HUDEP-2 (cell line): ENCODE results near the gene ANKRD18B.
"Not testable (repeated sequence)": the region's sequence is repeated elsewhere in the genome, so short reads cannot be mapped to it uniquely, and the experiment has no call there.

Source experiments
- DNase-seq, 76 experiments: peaks; one replicate each; lab custom pipeline; 2025; ENCODE audit not compliant: unreplicated experiment in 76 of 76; lab: John Stamatoyannopoulos, UW

Gene ANKRD18B

GRCh38 chr9:33528069-33528468 is 4.0 kb downstream of the ANKRD18B start:
- not testable (repeated sequence) for DNase-seq

- not testable (repeated sequence) for DNase-seq
Measured at GRCh38 chr9:33533958-33534357, 9.9 kb downstream of the ANKRD18B start.

DNA sequence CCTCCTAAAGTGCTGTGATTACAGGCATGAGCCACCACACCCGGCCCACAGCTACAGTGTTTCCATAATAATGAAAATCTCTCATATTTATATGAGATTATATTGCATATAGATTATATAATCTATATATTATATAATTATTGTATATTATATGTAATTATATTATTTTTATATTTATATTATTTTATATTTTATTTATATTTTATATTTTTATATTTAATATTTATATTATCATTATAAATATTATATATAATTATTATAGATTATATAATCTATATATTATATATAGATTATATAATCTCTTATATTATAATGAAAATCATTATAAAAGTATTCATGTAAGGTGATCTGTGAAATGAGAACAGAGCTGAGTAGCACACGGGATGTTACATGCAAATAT is 11.5 kb downstream of the ANKRD18B start:
- no peak for DNase-seq

- DNase-seq: not testable (repeated sequence)
Measured at GRCh38 chr9:33543463-33543862, 19.4 kb downstream of the ANKRD18B start.

DNA sequence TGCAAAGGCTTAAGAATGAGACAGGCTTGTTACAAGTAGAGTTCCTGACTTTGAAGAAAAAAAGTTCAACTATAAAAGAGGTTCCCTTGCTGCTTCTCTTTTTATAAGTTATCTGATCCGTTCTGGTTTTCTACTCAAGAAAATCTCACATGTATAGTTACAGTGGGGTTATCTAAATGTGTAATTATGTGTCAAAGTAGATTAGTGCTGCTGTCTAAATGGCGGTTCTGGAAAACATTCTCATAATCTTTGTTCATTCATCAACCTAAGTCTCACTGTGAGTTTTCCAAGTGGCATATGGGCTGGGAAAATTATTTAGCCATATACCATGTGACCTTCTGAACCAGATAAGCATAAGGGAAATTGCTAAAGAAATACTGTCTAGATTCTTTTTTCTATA is 21.7 kb downstream of the ANKRD18B start:
- not testable (repeated sequence) for DNase-seq

GRCh38 chr9:33548816-33549215 is 24.8 kb downstream of the ANKRD18B start:
- DNase-seq: not testable (repeated sequence)

GRCh38 chr9:33549418-33549817 is 25.4 kb downstream of the ANKRD18B start:
- not testable (repeated sequence) for DNase-seq

GRCh38 chr9:33551183-33551582 is 27.1 kb downstream of the ANKRD18B start:
- not testable (repeated sequence) for DNase-seq

GRCh38 chr9:33552315-33552725 is 28.3 kb downstream of the ANKRD18B start:
- peak in 36 of 76 experiments; percentile 1 to 56 (median 13) for DNase-seq

DNA sequence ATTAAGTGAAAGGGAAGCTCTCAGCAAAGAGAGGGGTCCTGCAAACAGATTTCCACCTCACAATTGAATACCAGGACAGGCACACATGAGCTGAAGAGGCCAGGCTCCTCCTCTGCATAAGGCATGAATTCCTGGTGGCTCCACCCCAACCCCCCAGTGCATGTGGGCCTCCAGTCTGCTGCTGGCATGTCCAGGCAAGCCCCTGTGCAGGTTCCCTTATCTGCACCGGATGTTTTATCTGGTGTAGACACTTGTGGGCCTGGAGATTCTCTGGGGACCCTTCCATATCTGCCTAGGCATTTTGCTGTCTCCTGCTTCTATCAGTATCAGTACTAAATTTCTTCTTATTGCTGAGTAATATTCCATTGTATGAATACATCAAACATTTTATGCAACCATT is 36.2 kb downstream of the ANKRD18B start:
- peak in 74 of 76 experiments; percentile 4 to 90 (median 62) for DNase-seq

GRCh38 chr9:33562196-33562595 is 38.1 kb downstream of the ANKRD18B start:
- peak in 1 of 76 experiments; percentile 1 for DNase-seq

- DNase-seq: not testable (repeated sequence)
Measured at GRCh38 chr9:33567776-33568175, 43.7 kb downstream of the ANKRD18B start.

DNA sequence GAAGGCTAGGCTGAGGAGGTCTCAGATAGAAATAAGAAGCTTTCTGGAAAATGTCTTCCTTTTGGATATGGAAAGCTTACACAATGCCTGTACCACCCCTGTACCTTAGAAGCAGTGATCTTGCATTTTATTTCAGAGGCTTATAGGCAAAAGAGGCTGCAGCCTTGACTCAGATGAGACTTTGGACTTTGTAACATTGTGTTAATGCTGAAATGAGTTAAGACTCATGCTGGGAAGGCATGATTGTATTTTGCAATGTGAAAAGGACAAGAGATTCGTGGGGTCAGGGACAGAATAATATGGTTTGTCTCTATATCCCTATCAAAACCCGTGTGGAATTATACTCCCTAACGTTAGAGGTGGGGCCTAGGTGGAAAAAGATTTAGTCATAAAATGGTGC is 53.7 kb downstream of the ANKRD18B start:
- DNase-seq: not testable (repeated sequence)

DNA sequence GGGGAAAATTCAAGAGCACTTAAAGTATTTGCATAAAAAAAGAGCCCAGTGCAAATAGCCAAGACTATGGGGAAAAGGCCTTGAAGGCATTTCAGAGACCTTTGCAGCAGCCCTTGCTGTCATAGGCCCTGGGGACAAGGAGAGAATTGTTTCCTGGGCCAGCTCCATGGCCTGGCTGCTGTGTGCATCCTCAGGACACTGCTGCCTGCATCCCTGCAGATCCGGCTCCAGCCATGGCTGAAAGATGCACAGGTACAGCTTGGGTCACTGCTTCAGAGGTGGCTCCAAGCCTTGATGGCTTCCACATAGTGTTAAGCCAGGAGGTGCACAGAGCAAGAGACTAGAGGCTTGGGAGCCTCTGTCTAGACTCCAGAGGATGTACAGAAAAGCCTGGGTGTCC is 55.9 kb downstream of the ANKRD18B start:
- not testable (repeated sequence) for DNase-seq

GRCh38 chr9:33582686-33583085 is 58.6 kb downstream of the ANKRD18B start:
- peak in 1 of 76 experiments; percentile 29 for DNase-seq

GRCh38 chr9:33586128-33586527 is 62.1 kb downstream of the ANKRD18B start:
- DNase-seq: not testable (repeated sequence)

GRCh38 chr9:33587799-33588198 is 63.7 kb downstream of the ANKRD18B start:
- DNase-seq: not testable (repeated sequence)

DNA sequence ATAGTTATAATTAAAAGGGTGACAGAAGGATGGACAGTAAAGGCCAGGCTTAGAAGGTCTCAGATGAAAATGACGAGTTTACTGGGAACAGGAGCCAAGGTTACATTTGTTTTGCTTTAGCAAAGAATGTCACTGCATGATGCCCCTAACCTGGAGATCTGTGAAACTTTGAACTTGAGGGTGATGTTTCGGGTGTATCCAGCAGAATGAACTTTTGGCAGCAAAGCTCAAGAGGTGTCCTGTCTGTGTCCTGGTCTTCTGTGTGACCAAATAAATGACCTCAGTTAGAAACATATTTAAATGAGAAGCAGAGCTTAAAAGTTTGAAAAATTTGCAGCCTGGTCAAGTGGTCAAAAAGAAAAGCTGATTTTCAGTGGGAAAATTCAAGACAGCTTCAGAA is 64.8 kb downstream of the ANKRD18B start:
- not testable (repeated sequence) for DNase-seq

DNA sequence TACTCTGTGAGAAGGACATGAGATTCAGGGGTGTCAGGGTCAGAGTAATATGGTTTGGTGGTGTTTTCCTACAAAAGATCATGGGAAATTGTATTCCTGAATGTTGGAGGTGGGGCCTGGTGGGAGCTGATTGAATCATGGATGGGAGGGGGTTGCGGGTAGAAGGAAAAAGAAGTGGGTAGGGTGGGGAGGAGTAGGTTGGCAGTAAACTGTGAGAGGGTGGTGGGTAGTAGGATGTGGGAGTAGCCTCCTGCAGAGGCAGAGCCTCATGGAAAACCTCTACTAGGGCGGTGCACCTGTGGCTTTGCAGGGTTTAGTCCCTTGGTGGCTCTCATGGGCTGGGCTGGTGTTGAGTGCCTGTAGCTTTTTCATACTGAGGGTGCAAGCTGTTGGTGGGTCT is 66.8 kb downstream of the ANKRD18B start:
- not testable (repeated sequence) for DNase-seq

- not testable (repeated sequence) for DNase-seq
Measured at GRCh38 chr9:33596974-33597373, 72.9 kb downstream of the ANKRD18B start.

DNA sequence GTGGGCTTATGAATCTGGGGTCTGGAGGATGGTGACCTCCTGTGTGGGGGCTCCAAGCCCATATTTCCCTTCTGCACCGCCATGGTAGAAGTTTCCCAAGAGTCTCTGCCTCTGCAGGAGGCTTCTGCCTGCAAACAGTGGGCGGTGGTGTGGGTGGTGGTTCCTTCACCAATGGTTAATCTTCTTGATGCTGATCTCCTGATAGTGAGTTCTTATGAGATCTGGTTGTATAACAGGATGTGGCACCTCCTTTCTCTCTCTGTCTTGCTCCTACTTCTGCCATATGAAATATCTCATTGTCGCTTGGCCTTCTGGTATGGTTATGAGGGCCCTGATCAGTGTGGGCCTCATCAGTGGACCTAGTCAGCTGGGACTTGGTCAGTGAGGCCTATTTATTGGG is 73.3 kb downstream of the ANKRD18B start:
- DNase-seq: peak in 9 of 76 experiments; percentile 2 to 29 (median 15)

DNA sequence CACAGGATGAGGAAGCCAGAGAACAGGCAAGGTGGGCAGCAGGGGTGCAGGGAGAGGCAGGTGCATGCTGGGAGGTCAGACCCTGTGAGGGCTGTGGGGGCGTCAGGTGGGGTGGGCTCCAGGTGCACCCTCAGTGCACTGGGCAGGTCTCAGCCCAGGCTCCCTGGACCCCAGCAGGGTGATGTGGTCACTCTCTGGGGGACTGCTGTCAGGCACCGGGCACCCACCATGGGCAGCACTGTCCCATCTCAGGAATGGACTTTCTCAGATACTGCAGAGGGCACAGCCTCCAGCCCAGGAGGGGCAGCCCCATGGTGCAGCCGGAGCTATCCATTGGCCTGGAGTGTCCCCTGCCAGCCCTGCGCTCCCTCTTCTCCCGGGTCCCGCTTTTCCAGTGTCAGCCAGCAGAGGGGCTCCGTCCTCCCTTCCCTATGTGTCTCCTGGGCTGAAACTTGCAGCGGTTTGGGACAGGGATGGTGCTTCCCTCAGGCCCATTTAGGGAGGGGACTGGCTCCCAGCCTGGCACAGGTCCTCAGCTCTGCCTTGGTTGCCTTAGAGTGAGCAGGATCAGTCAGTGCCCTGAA is 74.8 kb downstream of the ANKRD18B start:
- not testable (repeated sequence) for DNase-seq

DNA sequence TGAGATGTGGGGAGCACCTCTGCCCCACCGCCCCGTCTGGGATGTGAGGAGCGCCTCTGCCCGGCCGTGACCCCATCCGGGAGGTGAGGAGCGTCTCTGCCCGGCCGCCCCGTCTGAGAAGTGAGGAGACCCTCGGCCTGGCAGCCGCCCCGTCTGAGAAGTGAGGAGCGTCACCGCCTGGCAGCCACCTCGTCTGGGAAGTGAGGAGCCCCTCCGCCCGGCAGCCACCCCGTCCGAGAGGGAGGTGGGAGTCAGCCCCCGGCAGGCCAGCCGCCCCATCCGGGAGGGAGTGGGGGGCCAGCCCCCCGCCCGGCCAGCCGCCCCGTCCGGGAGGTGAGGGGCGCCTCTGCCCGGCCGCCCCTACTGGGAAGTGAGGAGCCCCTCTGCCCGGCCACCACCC is 76.9 kb downstream of the ANKRD18B start:
- DNase-seq: not testable (repeated sequence)
